ENCODE measurements around the gene RUNDC3A. TPM values are rescaled to one million over a fixed set of nuclear protein-coding genes. Genes with fewer than 3 reads are reported as not detected.

RUNDC3A gene
- total RNA-seq, 2 experiments from 2014 or later = not detected

GRCh38 chr17:44287651-44288050 lies 20.8 kb upstream of the RUNDC3A start:
- H3K36me3 ChIP-seq (ENCODE audit: insufficient read depth, low read length) = no peaks in the 10 kb centered on the region
- no peaks in the 10 kb centered on the region for H3K9me3 ChIP-seq (ENCODE audit: control insufficient read depth in 1 of 2, insufficient read depth in 1 of 2, low read length in 2 of 2)
- Mint-ChIP-seq H3K27me3 (peaks cover 23% of the 10 kb centered on the region), H3K4me3 (no peak overlapping the region), H3K27ac (no peak overlapping the region), H3K36me3 (ENCODE audit: low read depth) (no peaks in the 10 kb centered on the region), H3K9me3 (no peaks in the 10 kb centered on the region), H3K4me1 (ENCODE audit: low read depth) (no peaks in the 10 kb centered on the region)
- ChIA-PET POLR2A (no interaction called here), CTCF (interaction anchor here (1.2 kb wide), 1 partner anchor 77 kb away, joined by 3 read pairs; no protein-coding TSS in a partner anchor)
- intact Hi-C loops (cut with DNase I, micrococcal nuclease) = no loop called here
- H3K27ac ChIP-seq (ENCODE audit: low read depth in 1 of 2, low read length in 2 of 2) = no peak overlapping the region
- no peak for TF ChIP-seq CTCF (IDR thresholded peaks at IDR 0.05)
- ATAC-seq (ENCODE audit: poor library complexity) (no peak), DNase-seq (no peak)
- H3K27me3 ChIP-seq (ENCODE audit: control insufficient read depth in 1 of 2, insufficient read depth in 2 of 2, low read length in 2 of 2) = no peaks in the 10 kb centered on the region
- no peak overlapping the region for H3K4me3 ChIP-seq (ENCODE audit: low read length)
- H3K4me1 ChIP-seq (ENCODE audit: insufficient read depth, low read length) = no peaks in the 10 kb centered on the region

GRCh38 chr17:44293509-44294226 lies 14.7 kb upstream of the RUNDC3A start:
- TF ChIP-seq CTCF (IDR thresholded peaks at IDR 0.05) = no peak
- Mint-ChIP-seq H3K4me1 (ENCODE audit: low read depth) (no peaks in the 10 kb centered on the region), H3K27me3 (peaks cover 17% of the 10 kb centered on the region), H3K4me3 (no peak overlapping the region), H3K27ac (no peak overlapping the region), H3K9me3 (no peaks in the 10 kb centered on the region), H3K36me3 (ENCODE audit: low read depth) (no peaks in the 10 kb centered on the region)
- H3K4me3 ChIP-seq (ENCODE audit: low read length) = no peak overlapping the region
- DNase-seq (no peak), ATAC-seq (ENCODE audit: poor library complexity) (no peak)
- peaks cover 0 to 5% of the 10 kb centered on the region in 2 experiments for H3K27me3 ChIP-seq (ENCODE audit: control insufficient read depth in 1 of 2, insufficient read depth in 2 of 2, low read length in 2 of 2)
- intact Hi-C loops (cut with DNase I, micrococcal nuclease) = no loop called here
- H3K36me3 ChIP-seq (ENCODE audit: insufficient read depth, low read length) = no peaks in the 10 kb centered on the region
- CTCF ChIA-PET = no interaction called here
- no peaks in the 10 kb centered on the region for H3K9me3 ChIP-seq (ENCODE audit: control insufficient read depth in 1 of 2, insufficient read depth in 1 of 2, low read length in 2 of 2)
- no peak overlapping the region for H3K27ac ChIP-seq (ENCODE audit: low read depth in 1 of 2, low read length in 2 of 2)
- H3K4me1 ChIP-seq (ENCODE audit: insufficient read depth, low read length) = no peaks in the 10 kb centered on the region
- POLR2A ChIA-PET = interaction anchor here (0.6 kb wide), 1 partner anchor 395 kb away, joined by 3 read pairs; no protein-coding TSS in a partner anchor

GRCh38 chr17:44297975-44298374 lies 10.4 kb upstream of the RUNDC3A start:
- Mint-ChIP-seq H3K36me3 (ENCODE audit: low read depth) (no peaks in the 10 kb centered on the region), H3K9me3 (no peaks in the 10 kb centered on the region), H3K4me3 (no peak overlapping the region), H3K4me1 (ENCODE audit: low read depth) (no peaks in the 10 kb centered on the region), H3K27ac (no peak overlapping the region), H3K27me3 (peaks cover 12% of the 10 kb centered on the region)
- DNase-seq (no peak), ATAC-seq (ENCODE audit: poor library complexity) (no peak)
- no peak overlapping the region for H3K27ac ChIP-seq (ENCODE audit: low read depth in 1 of 2, low read length in 2 of 2)
- TF ChIP-seq CTCF (IDR thresholded peaks at IDR 0.05) = no peak
- H3K9me3 ChIP-seq (ENCODE audit: control insufficient read depth in 1 of 2, insufficient read depth in 1 of 2, low read length in 2 of 2) = no peaks in the 10 kb centered on the region
- H3K4me3 ChIP-seq (ENCODE audit: low read length) = no peak overlapping the region
- intact Hi-C loops (cut with DNase I, micrococcal nuclease) = no loop called here
- ChIA-PET POLR2A (no interaction called here), CTCF (no interaction called here)
- H3K4me1 ChIP-seq (ENCODE audit: insufficient read depth, low read length) = no peaks in the 10 kb centered on the region
- peaks cover 0 to 7% of the 10 kb centered on the region in 2 experiments for H3K27me3 ChIP-seq (ENCODE audit: control insufficient read depth in 1 of 2, insufficient read depth in 2 of 2, low read length in 2 of 2)
- H3K36me3 ChIP-seq (ENCODE audit: insufficient read depth, low read length) = no peaks in the 10 kb centered on the region

Data from CD4-positive, alpha-beta T cell (primary cell).